ENCODE measurements around the gene SERPINA3. TPM values are rescaled to one million over a fixed set of nuclear protein-coding genes. Genes with fewer than 3 reads are reported as not detected.

The SERPINA3 gene
- total RNA-seq, 4 donors from 2014 or later, result 31.0 to 91.4 (median 73.2) TPM

- peak in 1 of 2 donors; percentile 52 for DNase-seq (ENCODE audit: low spot score in 2 of 2)
- no peak for TF ChIP-seq CTCF (IDR thresholded peaks at IDR 0.05)
- TF ChIP-seq POLR2AphosphoS5 (IDR thresholded peaks at IDR 0.05), result no peak
- no peak for TF ChIP-seq EP300 (IDR thresholded peaks at IDR 0.05)
- no peak for TF ChIP-seq POLR2A (IDR thresholded peaks at IDR 0.05)
- no peaks in the 10 kb centered on the region for H3K4me1 ChIP-seq
- 86% methylated on average over 4 of the region's 4 CpGs for WGBS
- H3K27ac ChIP-seq, result no peak overlapping the region
- no peaks in the 10 kb centered on the region for H3K36me3 ChIP-seq
- no peaks in the 10 kb centered on the region for H3K9me3 ChIP-seq
- no peaks in the 10 kb centered on the region for H3K27me3 ChIP-seq
- H3K4me3 ChIP-seq, result no peak overlapping the region
Measured at GRCh38 chr14:94644102-94644535, 31.9 kb downstream of the SERPINA3 start.

GRCh38 chr14:94646066-94646465 is 33.9 kb downstream of the SERPINA3 start:
- H3K27ac ChIP-seq, result no peak overlapping the region
- H3K4me1 ChIP-seq, result no peaks in the 10 kb centered on the region
- no peaks in the 10 kb centered on the region for H3K27me3 ChIP-seq
- TF ChIP-seq CTCF (IDR thresholded peaks at IDR 0.05) (no peak), EP300 (IDR thresholded peaks at IDR 0.05) (no peak), POLR2A (IDR thresholded peaks at IDR 0.05) (no peak), POLR2AphosphoS5 (IDR thresholded peaks at IDR 0.05) (no peak)
- no peaks in the 10 kb centered on the region for H3K36me3 ChIP-seq
- peak in 1 of 2 donors; percentile 28 for DNase-seq (ENCODE audit: low spot score in 2 of 2)
- no peaks in the 10 kb centered on the region for H3K9me3 ChIP-seq
- WGBS, result 95% methylated on average over 2 of the region's 2 CpGs
- no peak overlapping the region for H3K4me3 ChIP-seq

- Histone ChIP-seq H3K4me1 (no peaks in the 10 kb centered on the region), H3K4me3 (no peak overlapping the region), H3K27ac (no peak overlapping the region), H3K9me3 (no peaks in the 10 kb centered on the region), H3K27me3 (no peaks in the 10 kb centered on the region), H3K36me3 (no peaks in the 10 kb centered on the region)
- 51% methylated on average over 5 of the region's 5 CpGs for WGBS
- DNase-seq (ENCODE audit: low spot score in 2 of 2), result no peak
- TF ChIP-seq POLR2A (IDR thresholded peaks at IDR 0.05) (no peak), EP300 (IDR thresholded peaks at IDR 0.05) (no peak), CTCF (IDR thresholded peaks at IDR 0.05) (no peak), POLR2AphosphoS5 (IDR thresholded peaks at IDR 0.05) (no peak)
Measured at GRCh38 chr14:94646481-94646880, 34.3 kb downstream of the SERPINA3 start.

GRCh38 chr14:94648801-94649200 is 36.6 kb downstream of the SERPINA3 start:
- TF ChIP-seq POLR2A (IDR thresholded peaks at IDR 0.05), result no peak
- no peak for TF ChIP-seq EP300 (IDR thresholded peaks at IDR 0.05)
- no peak for TF ChIP-seq CTCF (IDR thresholded peaks at IDR 0.05)
- TF ChIP-seq POLR2AphosphoS5 (IDR thresholded peaks at IDR 0.05), result no peak
- Histone ChIP-seq H3K9me3 (no peaks in the 10 kb centered on the region), H3K4me1 (no peaks in the 10 kb centered on the region), H3K36me3 (no peaks in the 10 kb centered on the region), H3K4me3 (no peak overlapping the region), H3K27me3 (no peaks in the 10 kb centered on the region), H3K27ac (no peak overlapping the region)
- WGBS, result 98% methylated on average over 4 of the region's 4 CpGs
- peak in 1 of 2 donors; percentile 26 for DNase-seq (ENCODE audit: low spot score in 2 of 2)

- 90% methylated on average over 11 of the region's 13 CpGs for WGBS
- Histone ChIP-seq H3K27me3 (no peaks in the 10 kb centered on the region), H3K4me3 (no peak overlapping the region), H3K9me3 (no peaks in the 10 kb centered on the region), H3K4me1 (no peaks in the 10 kb centered on the region), H3K27ac (no peak overlapping the region), H3K36me3 (no peaks in the 10 kb centered on the region)
- DNase-seq (ENCODE audit: low spot score in 2 of 2), result peak in 1 of 2 donors; percentile 26
- no peak for TF ChIP-seq POLR2A (IDR thresholded peaks at IDR 0.05)
- TF ChIP-seq CTCF (IDR thresholded peaks at IDR 0.05), result no peak
- TF ChIP-seq EP300 (IDR thresholded peaks at IDR 0.05), result no peak
Measured at GRCh38 chr14:94649543-94650443, 37.6 kb downstream of the SERPINA3 start.

Data from suprapubic skin (tissue), 4 donors.